Hypothalamus (tissue), 51 donors: ENCODE results near the gene APOL5.
"Not testable (repeated sequence)": the region's sequence is repeated elsewhere in the genome, so short reads cannot be mapped to it uniquely, and the experiment has no call there.

ENCODE experiments used
- DNase-seq, 51 donors: peaks; one replicate each; lab custom pipeline; 2025; lab: John Stamatoyannopoulos, UW

The APOL5 gene

DNA sequence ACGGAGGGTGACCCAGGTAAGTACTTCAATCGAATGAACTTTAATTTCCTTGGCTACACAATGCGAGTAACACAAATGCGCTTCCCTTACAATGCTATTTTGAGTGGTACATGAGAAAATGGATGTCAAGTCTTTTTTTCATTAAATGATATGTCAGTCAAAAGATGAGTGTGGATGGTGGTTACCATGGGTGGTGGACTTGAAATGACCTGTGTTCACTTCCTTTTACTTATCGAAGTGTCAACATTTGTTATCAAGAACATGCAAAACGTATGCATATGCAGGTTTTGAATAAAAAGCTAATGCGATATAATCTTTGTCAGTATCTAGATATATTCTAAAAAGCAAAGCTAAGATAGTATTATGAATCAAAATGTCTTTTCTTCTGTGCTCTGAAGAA is 8.8 kb upstream of the APOL5 start:
- DNase-seq: no peak

DNA sequence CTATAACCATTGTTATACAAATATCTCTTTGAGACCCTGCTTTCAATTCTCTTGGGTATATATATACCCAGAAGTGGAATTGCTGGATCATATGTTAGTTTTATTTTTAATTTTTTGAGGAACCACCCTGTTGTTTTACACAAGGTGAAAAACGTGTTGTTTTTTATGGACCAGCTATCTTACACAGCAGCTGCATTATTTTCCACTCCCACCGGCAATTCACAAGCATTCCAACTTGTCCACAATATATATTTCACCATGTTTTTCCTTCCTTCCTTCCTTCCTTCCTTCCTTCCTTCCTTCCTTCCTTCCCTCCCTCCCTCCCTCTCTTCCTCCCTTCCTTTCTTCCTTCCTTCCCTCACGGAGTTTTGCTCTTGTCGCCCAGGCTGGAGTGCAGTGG is 6.3 kb upstream of the APOL5 start:
- DNase-seq: no peak

DNA sequence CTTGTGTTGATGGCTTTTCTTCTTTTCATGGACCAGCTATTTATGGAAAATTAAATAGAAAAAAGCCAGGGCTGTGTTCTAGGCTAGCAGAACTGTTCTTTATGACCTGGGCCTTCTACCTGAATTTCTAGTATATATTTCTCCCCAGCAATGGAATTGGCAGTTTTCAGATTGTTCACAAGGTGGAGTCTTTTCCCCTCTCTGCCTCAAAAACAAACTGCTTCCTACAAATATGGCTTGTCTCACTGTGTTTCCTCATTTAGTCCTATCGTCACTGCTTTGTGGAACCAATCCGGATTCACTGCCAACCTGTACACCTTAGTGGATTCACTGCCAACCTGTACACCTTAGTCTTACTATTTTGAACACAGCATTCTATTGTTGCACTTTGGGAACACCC is 5.0 kb upstream of the APOL5 start:
- DNase-seq: no peak

DNA sequence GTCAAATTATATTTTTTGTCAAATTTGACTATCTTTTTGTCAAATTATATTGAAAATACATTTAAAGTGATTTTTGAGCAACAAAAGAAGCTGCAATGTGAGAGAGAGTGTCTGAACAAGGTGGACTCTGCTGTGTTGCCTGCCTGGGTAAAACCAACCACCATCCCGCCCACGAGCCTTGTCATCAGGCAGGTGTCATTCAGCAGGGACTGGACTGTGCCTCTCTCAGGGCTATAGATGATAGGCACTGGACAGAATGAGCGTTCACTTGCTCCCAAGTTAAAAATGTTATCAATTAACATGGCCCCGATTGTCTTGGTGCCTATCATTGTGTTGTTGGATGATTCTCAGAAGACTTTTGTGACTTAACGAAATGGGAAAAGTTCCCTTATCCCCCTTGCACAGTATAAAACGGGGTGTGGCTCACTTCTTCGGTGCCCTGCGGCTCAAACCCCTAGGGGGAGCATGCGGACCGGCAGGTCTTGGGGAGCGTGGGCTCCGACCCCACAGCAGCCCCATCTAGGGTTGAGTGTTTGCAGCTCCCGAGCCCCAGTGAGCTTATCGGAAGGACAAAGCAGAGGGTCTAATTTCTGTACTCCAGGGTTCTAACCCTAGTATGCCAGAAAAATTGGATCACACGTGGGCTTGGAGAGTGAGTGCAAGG is 1.7 kb downstream of the APOL5 start:
- DNase-seq: no peak

DNA sequence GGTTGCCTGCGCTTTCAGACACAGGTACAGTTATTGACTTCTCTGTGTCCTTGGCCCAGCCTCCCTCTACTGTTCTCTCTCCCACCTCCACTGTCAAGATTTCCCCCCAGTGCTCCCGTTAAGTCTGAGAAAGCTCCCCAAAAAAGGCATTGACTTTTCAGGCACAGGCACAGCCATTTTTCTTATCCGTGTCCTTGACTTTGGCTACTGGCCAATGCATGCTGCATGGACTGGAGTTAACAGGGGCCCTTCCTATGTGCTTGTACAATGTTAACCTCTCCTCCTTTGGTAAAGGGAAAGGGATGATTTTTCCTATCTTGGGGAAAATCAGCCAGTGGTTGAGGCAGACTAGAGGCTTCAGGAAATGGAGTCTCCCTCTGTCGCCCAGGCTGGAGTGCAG is 4.3 kb downstream of the APOL5 start:
- DNase-seq: no peak

DNA sequence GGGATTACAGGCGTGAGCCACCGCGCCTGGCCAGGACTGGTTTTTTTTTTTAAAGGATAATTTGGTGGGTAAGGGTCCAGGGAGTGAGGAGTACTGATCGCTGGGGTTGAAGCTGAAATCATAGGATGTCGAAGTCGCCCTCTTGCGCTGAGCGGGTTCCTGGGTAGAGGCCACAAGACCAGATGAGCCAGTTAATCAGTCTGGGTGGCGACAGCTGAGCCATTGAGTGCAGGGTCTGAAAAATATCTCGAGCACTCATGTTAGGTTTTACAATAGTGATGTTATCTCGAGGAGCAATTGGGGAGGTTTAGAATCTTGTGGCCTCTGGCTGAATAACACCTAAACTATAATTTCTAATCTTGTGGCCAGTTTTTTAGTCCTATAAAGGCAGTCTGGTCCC is 7.8 kb downstream of the APOL5 start:
- no peak for DNase-seq

DNA sequence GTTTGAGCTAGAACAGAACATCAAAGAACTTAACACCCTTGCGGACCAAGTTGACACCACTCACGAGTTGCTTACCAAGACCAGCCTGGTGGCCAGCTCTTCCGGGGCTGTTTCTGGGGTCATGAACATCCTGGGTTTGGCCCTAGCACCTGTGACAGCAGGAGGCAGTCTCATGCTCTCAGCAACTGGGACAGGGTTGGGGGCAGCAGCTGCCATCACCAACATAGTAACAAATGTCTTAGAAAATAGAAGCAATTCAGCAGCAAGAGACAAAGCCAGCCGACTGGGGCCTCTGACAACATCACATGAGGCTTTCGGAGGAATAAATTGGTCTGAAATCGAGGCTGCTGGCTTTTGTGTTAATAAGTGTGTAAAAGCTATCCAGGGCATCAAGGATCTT is 8.7 kb downstream of the APOL5 start:
- no peak for DNase-seq

DNA sequence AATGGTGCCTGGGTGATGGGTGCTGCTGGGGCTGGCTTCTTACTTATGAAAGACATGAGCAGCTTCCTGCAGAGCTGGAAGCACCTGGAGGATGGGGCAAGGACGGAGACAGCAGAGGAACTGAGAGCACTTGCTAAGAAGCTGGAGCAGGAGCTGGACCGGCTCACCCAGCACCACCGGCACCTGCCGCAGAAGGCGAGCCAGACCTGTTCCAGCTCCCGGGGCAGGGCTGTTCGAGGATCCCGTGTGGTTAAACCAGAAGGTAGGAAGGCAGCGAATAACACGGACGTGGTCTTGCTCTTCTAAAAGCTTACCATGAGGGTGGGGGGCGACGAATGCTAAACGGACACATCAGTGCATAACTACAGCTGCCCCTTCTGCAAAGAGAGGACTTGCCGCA is 9.3 kb downstream of the APOL5 start:
- DNase-seq: no peak

DNA sequence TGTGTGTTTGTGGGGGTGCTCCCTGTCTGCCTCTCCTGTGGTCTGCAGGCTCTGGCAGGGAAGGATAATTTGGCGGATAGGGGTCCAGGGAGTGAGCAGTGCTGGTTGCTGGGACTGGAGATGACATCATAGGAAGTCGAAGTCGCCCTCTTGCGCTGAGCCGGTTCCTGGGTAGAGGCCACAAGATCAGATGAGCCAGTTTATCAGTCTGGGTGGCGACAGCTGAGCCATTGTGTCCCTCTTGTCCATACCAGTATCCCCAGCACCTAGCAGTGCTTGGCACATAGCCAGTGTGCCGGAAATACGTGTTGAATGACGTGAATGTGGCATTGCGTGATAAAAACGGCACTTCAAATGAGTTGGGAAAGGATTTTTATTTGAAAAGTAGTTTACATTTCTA is 9.8 kb downstream of the APOL5 start:
- DNase-seq: no peak

DNA sequence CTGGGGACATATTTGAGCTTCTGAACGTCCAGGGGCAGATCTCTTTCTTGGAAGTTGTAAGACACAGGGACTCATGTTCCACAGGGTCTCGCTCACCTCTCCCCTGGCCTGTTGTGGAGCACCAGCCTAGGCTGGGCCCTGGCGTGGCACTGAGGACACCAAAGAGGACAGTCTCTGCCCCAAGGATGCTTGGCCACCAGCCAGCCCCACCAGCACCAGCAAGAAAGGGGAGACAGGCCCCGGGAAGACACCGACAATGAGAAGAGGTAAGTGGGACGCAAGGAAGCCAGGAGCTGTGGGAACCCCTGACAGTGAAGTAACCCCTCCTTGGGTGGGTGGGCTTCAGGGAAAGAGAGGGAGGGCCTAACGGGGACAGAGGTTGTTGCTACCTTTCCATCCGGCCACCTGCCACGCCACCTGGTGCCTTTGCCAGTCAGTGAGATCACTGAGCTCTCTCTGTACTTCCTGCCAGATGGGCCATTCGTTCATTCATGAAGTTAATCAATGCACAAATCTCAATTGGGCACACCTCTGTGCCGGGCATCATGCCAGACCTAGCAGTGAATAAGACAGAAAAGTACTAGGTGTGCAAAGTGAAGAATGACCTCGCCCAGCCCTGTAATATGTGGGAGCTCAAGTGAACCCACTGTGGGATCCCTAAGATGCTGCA is 11.1 kb downstream of the APOL5 start:
- DNase-seq: no peak

DNA sequence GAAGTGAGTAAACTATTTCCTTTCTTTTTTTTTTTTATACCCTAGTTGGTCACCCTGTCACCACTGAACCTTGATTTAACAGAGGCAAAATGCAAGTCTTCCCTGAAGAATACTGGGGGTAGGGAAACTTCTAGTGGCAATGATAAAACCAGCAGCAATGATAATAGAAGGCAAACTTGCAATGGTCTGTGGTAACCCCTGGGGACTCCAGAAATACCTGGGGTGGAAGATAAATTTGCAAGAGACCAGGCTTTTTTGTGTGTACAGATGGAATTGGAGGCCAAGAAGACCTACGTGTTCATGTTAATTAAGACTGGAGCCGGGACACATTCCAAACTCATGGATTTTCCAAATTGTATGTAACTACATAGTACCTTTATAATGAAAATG is 11.6 kb downstream of the APOL5 start:
- DNase-seq: no peak

DNA sequence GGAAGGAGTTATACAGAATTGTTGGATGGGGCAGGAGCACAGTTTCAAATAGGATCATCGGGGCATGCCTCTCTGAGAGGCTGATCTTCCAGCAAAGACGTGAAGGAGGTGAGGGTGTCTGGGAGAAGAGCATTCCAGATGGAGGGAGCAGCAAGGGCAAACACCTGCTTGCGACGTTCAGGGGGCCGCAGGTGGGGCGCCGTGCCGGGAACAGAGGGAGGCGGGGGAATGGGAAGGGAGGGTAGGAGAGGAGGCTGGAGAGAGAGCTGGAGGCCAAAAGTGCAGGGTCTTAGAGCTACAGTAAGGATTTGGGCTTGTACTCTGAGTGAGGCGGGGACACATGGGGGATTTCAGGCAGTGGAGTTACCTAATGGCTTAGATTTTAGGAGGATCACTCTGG is 13.6 kb downstream of the APOL5 start:
- DNase-seq: no peak

DNA sequence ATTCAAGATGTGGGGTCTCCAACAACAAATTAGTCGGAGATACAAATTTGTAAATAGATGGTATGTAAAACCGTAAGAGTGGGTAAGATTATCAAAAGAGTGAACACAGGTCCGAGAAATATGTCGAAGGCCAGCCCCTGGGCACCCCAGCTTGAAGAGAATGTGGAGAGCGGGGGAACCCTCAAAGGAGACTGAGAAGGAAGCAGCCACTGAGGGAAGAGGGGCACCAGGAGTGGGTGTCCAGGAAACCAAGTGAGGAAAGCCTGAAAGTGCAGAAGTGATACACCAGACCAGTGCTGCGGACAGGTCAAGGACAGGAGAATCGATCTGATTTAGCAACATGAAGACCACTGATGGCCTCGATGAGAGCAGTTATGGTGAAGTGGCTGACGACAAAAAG is 14.4 kb downstream of the APOL5 start:
- DNase-seq: no peak

DNA sequence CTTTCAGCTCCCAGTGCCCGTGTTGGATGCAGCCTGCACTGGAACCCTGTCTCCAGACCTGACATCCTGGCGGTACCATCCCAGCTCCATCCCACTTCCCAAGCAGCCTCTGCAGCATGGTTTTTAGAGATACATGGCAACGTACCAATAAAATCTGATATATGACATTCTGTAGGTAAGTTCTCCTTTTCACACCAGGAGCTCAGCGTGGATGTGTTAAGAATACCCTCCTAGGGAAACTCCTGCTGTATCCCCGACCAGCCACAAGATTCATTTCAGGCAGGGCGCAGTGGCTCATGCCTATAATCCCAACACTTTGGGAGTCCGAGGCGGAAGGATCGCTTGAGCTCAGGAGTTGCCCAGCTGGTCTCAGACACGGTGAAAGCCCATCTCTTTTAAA is 15.4 kb downstream of the APOL5 start:
- DNase-seq: no peak

DNA sequence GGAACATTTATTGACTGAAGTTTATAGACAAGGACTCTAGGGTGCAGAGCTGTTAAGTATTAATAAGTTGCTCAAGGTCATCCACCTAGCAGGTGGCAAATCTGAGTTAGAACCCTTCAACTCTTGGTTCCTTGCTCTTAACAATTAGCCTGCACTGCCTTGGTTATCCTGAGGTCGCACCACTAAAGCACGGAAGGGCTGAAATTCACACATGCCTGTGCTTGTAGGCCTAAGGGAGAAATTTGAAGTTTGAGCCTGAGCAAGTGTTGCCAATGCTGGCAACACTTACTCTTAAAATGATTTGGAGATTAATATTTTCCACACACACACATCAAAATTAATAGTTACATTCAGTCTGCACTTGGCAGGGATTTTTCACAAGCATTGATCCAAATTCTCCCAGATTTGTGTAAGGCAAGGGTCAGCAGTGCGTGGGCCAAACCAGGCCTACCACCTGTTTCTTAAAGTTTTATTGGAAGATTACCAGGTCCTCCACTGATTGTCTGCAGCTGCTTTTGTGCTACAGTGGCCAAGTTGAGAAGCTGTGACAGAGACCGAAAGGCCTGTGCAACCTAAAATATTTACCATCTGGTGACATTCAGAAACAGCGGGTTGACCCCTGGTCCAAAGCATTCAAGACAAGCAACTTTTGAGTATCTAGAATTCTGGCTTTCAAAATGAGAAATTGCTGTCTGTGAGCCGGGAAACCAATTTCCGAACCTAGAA is 16.3 kb downstream of the APOL5 start:
- DNase-seq: no peak

DNA sequence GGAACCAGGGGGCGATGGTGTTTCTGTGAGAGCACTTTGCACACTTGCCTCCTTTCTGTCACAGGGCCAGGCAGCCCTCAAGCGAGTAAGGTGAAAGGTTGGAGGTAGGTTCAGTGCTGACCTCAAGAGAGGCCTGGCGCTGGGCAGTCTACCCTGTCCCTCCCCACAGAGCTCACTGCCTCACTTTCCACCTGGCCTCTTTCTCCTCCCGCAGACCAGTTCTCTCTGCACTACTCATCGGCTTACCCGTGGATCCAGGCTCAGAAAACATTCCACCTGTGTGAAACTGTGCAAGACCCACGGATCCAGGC is 16.8 kb downstream of the APOL5 start:
- DNase-seq: no peak

DNA sequence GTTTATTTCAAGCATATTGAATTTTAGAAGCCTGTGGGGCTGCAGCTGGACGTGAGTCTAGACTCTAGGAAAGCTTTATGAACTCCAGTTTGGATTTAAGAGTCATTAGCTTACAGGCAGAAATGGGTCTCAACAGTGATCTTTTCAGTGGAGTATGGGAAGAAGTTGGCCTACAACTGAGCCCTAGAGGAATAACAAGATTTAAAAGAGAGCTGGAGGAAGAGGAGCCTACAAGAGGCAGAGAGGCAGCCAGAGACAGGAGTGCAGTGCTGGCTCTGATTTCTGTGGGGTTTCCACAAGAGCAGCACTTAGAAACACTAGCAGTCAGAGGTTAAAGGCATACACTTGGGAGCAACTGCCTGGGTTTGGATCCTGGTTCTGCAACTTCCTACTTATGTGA is 17.9 kb downstream of the APOL5 start:
- DNase-seq: no peak

DNA sequence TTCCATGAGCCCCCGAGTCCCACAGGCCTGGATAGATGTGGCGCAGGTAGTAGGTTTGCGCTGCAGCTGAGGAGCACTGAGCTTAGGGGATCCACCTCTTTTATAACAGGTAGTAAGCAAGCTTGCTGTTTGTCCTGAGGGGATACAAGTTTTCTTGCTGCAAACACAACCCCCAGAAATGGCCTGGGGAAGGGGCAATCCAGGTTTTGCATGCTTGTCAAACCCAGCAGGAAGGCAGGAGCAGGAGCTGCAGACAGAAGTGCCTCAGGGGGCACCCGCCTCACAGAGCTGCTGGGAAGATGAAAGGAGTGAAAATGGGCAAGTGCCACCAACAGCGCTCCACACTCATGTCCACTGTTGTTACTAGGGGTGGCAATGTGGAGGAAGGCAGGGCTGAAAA is 18.5 kb downstream of the APOL5 start:
- DNase-seq: no peak

DNA sequence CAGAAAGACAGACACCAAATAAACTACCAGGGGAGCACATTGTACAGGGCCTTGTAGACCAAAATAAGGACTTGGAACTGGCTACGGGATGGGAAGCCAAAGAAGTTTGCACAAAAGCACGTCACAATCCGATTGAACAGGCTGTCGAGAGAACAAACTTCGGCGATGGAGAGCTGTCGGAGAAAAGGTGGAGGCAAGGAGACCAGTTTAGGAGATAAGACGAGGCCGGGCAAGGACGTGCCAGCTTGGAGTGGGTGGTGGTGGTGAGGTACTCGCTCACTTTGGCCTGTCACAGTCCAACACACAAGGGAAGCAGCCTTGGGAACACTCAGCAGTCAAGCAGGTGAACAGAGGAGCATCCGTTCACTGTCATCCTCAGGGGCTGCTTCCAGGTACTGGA is 19.0 kb downstream of the APOL5 start:
- no peak for DNase-seq

DNA sequence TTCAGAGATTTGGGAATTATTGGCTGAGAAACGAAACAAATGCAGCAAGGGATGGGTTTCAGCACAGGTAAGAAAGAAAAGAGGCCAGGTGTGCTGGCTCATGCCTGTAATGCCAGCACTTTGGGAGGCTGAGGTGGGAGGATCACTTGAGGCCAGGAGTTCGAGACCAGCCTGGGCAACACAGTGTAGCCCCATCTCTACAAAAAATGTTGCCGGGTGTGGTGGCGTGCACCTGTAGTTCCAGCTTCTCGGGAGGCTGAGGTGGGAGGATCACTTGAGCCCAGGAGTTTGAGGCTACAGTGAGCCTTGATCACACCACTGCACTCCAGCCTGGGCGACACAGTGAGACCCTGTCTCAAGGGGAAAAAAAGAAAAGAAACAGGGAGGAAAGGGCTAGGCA is 20.2 kb downstream of the APOL5 start:
- not testable (repeated sequence) for DNase-seq

DNA sequence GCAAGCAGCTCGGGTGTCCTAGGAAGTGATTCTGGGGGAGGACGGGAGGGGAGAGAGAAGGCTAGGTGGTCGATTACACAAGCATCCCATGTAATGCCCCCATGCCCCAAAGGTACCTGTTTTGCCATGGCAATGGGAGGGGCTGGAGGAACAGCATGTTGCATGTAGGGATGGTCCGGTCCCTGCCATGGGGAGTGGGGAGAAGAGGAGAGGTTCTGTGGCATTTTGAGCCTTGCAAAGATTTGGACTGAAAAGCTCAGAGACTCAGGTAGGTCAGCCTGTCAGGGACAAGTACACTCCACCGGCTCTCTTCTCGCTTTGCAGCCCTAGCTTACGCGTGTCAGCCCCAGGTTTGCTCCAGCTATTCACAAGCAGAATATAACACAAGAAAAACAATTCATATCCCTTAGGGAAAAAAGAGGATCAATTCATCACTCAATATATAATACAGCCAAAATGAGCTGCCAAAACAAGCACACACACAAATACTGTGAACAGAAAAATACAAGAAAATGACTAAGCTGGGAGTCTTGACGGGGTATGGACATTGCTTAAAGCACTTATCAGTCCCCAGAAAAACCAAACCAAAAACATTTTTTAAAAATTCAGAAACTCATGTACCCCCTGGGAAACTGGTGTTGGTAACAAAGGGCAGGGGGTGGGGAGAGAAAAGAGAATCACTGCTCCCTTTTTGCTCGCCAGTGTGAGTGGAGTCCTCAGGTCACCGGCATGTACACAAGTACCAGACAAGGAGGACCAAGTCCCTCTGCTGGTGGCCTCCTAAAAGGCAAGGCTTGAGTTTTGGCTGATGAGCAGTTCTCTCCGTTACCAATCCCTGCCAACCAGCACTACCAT is 21.6 kb downstream of the APOL5 start:
- no peak for DNase-seq
